Neural progenitor cell (in vitro differentiated cells): ENCODE results near the gene C12orf75. TPM values are rescaled to one million over a fixed set of nuclear protein-coding genes. Genes with fewer than 3 reads are reported as not detected.

ENCODE experiments used
- DNase-seq: peaks from one replicate; pipeline ENCODE4 v3.0.0-alpha.2; 2016; ENCODE audit warnings: low spot score
- H2AFZ ChIP-seq: fragments of 200-600 bp; sonication (generic); replicated peaks from 2 replicates; pipeline ENCODE4 v1.6.1; 2016; ENCODE audit warnings: antibody characterized with exemption
- H3F3A ChIP-seq: fragments of 200-600 bp; sonication (generic); 2 replicates; pipeline ENCODE4 v1.6.1; 2016; ENCODE audit warnings: antibody characterized with exemption, low read depth
- H3K27ac ChIP-seq: fragments of 200-600 bp; sonication (generic); 2 replicates; pipeline ENCODE4 v1.5.1; 2016; ENCODE audit warnings: mild to moderate bottlenecking
- H3K27me3 ChIP-seq: fragments of 200-600 bp; sonication (generic); 2 replicates; pipeline ENCODE4 v1.6.1; 2016; ENCODE audit warnings: mild to moderate bottlenecking, moderate library complexity
- H3K36me3 ChIP-seq: fragments of 200-600 bp; sonication (generic); 2 replicates; pipeline ENCODE4 v1.5.1; 2016
- H3K4me1 ChIP-seq: fragments of 200-600 bp; sonication (generic); 2 replicates; pipeline ENCODE4 v1.6.1; 2016; ENCODE audit warnings: mixed run types
- H3K4me2 ChIP-seq: fragments of 200-600 bp; sonication (generic); 2 replicates; pipeline ENCODE4 v1.6.1; 2016
- H3K4me3 ChIP-seq: fragments of 200-600 bp; sonication (generic); 2 replicates; pipeline ENCODE4 v1.5.1; 2016
- H3K79me2 ChIP-seq: fragments of 200-600 bp; sonication (generic); 2 replicates; pipeline ENCODE4 v1.6.1; 2016; ENCODE audit warnings: low read depth
- H3K9ac ChIP-seq: fragments of 200-600 bp; sonication (generic); 2 replicates; pipeline ENCODE4 v1.6.1; 2016
- H3K9me3 ChIP-seq: fragments of 200-600 bp; sonication (generic); 2 replicates; pipeline ENCODE4 v1.5.1; 2016; ENCODE audit warnings: low read depth
- H4K20me1 ChIP-seq: fragments of 200-600 bp; sonication (generic); 2 replicates; pipeline ENCODE4 v1.6.1; 2016; ENCODE audit warnings: low read depth
- H3K27ac Mint-ChIP-seq: 3 replicates; pipeline ENCODE4 v1.8.0; 2021; ENCODE audit warnings: mixed read lengths
- H3K27me3 Mint-ChIP-seq: 2 replicates; pipeline ENCODE4 v1.8.0; 2022; ENCODE audit warnings: low read depth, mild to moderate bottlenecking, inconsistent platforms, moderate library complexity, mixed read lengths; ENCODE audit not compliant: insufficient read depth
- H3K36me3 Mint-ChIP-seq: 3 replicates; pipeline ENCODE4 v1.8.0; 2021; ENCODE audit warnings: mixed read lengths
- H3K4me1 Mint-ChIP-seq: 3 replicates; pipeline ENCODE4 v1.8.0; 2021; ENCODE audit warnings: mixed read lengths
- H3K4me3 Mint-ChIP-seq: 3 replicates; pipeline ENCODE4 v1.8.0; 2021; ENCODE audit warnings: mild to moderate bottlenecking, moderate library complexity, mixed read lengths
- H3K9me3 Mint-ChIP-seq: 3 replicates; pipeline ENCODE4 v1.8.0; 2020; ENCODE audit warnings: mixed read lengths
- CTCF ChIP-seq: fragments of 200-600 bp; sonication (generic); IDR thresholded peaks from 2 replicates; pipeline ENCODE4 v1.5.1; 2017; ENCODE audit warnings: antibody characterized with exemption, mild to moderate bottlenecking
- EZH2 ChIP-seq: fragments of 200-600 bp; sonication (generic); IDR thresholded peaks from 2 replicates; pipeline ENCODE4 v1.6.1; 2017; ENCODE audit warnings: antibody characterized with exemption, mild to moderate bottlenecking, moderate library complexity
- EZH2phosphoT487 ChIP-seq: fragments of 200-600 bp; sonication (generic); IDR thresholded peaks from 2 replicates; pipeline ENCODE4 v1.6.1; 2017; ENCODE audit warnings: antibody characterized with exemption
- total RNA-seq: library from RNA; depleted of rRNA; stranded (reverse); fragments of >200 nt; gene quantifications from 2 replicates; pipeline ENCODE4 v1.2.3, GENCODE V29; 2015; ENCODE audit warnings: low replicate concordance

Gene C12orf75
- total RNA-seq, 1 donor from 2014 or later = 59.9 TPM

DNA sequence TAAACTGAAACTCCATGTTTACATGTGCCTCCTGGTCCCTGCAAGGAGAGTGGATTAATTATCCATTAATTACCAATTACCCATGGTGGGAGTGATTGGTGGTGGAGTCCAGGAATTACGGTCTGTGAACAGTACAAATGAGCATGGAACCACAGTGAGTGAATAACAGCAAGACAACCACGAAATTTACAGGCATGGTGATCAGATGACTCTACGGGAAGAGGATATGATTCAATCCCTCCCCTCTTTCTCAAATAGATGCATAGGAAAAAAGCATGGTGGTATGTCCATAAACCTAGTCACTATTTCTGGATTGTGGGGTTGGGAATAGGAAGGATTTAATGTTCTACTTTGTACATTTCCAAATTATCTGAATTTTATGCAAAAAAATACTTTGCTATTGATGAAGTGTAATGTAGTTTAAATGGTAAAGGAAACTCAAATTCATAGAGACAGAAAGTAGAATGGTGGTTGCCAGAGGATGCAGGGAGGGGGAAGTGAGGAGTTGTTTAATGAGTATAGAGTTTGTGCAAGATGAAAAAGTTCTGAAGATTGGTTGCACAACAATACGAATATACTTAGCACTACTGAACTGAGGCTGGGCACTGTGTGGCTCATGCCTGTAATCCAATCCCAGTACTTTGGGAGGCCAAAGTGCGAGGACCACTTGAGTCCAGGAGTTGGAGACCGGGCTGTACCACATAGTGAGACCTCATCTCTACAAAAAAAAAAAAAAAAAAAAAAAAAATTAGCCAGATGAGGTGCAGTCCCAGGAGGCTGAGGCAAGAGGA is 41.2 kb upstream of the C12orf75 start:
- no peak overlapping the region for H3K27ac ChIP-seq
- H3F3A ChIP-seq = no peaks in the 10 kb centered on the region
- no peak overlapping the region for H2AFZ ChIP-seq
- H3K79me2 ChIP-seq = no peaks in the 10 kb centered on the region
- no peaks in the 10 kb centered on the region for H4K20me1 ChIP-seq
- H3K27ac Mint-ChIP-seq = no peak overlapping the region
- peaks cover 3% of the 10 kb centered on the region for H3K27me3 Mint-ChIP-seq
- no peak overlapping the region for H3K4me3 Mint-ChIP-seq
- no peaks in the 10 kb centered on the region for H3K4me1 ChIP-seq
- TF ChIP-seq CTCF = no peak
- no peak for TF ChIP-seq EZH2phosphoT487
- no peak for TF ChIP-seq EZH2
- H3K36me3 Mint-ChIP-seq = no peaks in the 10 kb centered on the region
- no peak for DNase-seq
- H3K27me3 ChIP-seq = no peaks in the 10 kb centered on the region
- no peak overlapping the region for H3K4me2 ChIP-seq
- no peaks in the 10 kb centered on the region for H3K9me3 Mint-ChIP-seq
- H3K9ac ChIP-seq = no peak overlapping the region
- H3K9me3 ChIP-seq = no peaks in the 10 kb centered on the region
- H3K36me3 ChIP-seq = no peaks in the 10 kb centered on the region
- H3K4me1 Mint-ChIP-seq = no peaks in the 10 kb centered on the region
- H3K4me3 ChIP-seq = no peak overlapping the region

GRCh38 chr12:105291531-105291930 is 39.0 kb upstream of the C12orf75 start:
- TF ChIP-seq EZH2 (no peak), EZH2phosphoT487 (no peak), CTCF (no peak)

DNA sequence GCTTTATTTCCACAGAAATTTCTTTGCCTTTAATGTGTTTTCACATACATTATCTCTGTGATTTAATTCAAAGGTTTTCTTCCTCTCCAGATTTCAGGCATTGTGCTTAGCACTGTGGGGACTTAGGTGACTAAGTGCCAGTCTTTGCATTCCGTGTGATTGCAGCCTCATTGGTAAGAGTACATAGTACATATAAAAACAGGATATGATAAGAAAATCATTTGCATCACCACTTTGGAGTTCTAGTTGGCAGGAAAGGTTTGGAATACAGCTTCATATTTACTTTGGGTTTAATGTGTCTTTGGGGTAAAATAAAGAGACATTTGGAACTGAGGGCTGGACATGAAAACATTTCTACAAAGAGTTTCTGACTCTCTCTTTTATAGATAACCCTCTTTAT is 37.8 kb upstream of the C12orf75 start:
- H3K27me3 Mint-ChIP-seq = peaks cover 2% of the 10 kb centered on the region
- TF ChIP-seq EZH2 = no peak
- no peak for TF ChIP-seq CTCF
- TF ChIP-seq EZH2phosphoT487 = no peak
- Histone ChIP-seq H3K4me1 (no peaks in the 10 kb centered on the region), H2AFZ (no peak overlapping the region), H3K36me3 (no peaks in the 10 kb centered on the region), H3K4me2 (no peak overlapping the region), H3K4me3 (no peak overlapping the region), H3K9ac (no peak overlapping the region), H3F3A (no peaks in the 10 kb centered on the region), H3K9me3 (no peaks in the 10 kb centered on the region), H3K79me2 (no peaks in the 10 kb centered on the region), H3K27ac (no peak overlapping the region), H4K20me1 (no peaks in the 10 kb centered on the region), H3K27me3 (no peaks in the 10 kb centered on the region)
- peaks cover under 1% of the 10 kb centered on the region for H3K36me3 Mint-ChIP-seq
- H3K4me3 Mint-ChIP-seq = no peak overlapping the region
- no peak for DNase-seq
- H3K4me1 Mint-ChIP-seq = peaks cover 12% of the 10 kb centered on the region
- no peak overlapping the region for H3K27ac Mint-ChIP-seq
- H3K9me3 Mint-ChIP-seq = peaks cover 1% of the 10 kb centered on the region

More at GRCh38 chr12:105291531-105291930, 39.0 kb upstream of the C12orf75 start:
- Histone ChIP-seq H3K4me2 (no peak overlapping the region), H3K27ac (no peak overlapping the region), H3K4me3 (no peak overlapping the region), H3K36me3 (no peaks in the 10 kb centered on the region), H3F3A (no peaks in the 10 kb centered on the region), H3K9me3 (no peaks in the 10 kb centered on the region), H3K27me3 (no peaks in the 10 kb centered on the region), H3K79me2 (no peaks in the 10 kb centered on the region), H2AFZ (no peak overlapping the region), H4K20me1 (no peaks in the 10 kb centered on the region), H3K4me1 (no peaks in the 10 kb centered on the region), H3K9ac (no peak overlapping the region)
- DNase-seq = no peak
- no peaks in the 10 kb centered on the region for H3K36me3 Mint-ChIP-seq
- H3K27me3 Mint-ChIP-seq = peaks cover 2% of the 10 kb centered on the region
- H3K9me3 Mint-ChIP-seq = no peaks in the 10 kb centered on the region
- H3K27ac Mint-ChIP-seq = no peak overlapping the region
- H3K4me3 Mint-ChIP-seq = no peak overlapping the region
- H3K4me1 Mint-ChIP-seq = peaks cover 7% of the 10 kb centered on the region
